Cardiac septum (tissue), 1 donor: ENCODE results near the gene TSPAN15. TPM values are rescaled to one million over a fixed set of nuclear protein-coding genes. Genes with fewer than 3 reads are reported as not detected.
"Not testable (repeated sequence)": the region's sequence is repeated elsewhere in the genome, so short reads cannot be mapped to it uniquely, and the experiment has no call there.

Source experiments
- DNase-seq: peaks from one replicate; pipeline ENCODE4 v3.0.0-alpha.2; 2020; ENCODE audit warnings: low spot score
- intact Hi-C: fragments of 100-400 bp; cut with DNase I; formaldehyde crosslinking; loops from one replicate; pipeline ENCODE4 v1.14.0; 2022
- total RNA-seq: library from RNA; stranded (reverse); fragmentation: NEBNext Ultra II Directional; extraction: Animal tissue kit (Norgen Biotek cat#: 25700); gene quantifications from one replicate; pipeline ENCODE4 v1.2.1, GENCODE V29; 2021
- donor health status: DM: no; HTN: no; CAD: no.

The TSPAN15 gene
- total RNA-seq, 1 donor from 2014 or later: 6.9 TPM

DNA sequence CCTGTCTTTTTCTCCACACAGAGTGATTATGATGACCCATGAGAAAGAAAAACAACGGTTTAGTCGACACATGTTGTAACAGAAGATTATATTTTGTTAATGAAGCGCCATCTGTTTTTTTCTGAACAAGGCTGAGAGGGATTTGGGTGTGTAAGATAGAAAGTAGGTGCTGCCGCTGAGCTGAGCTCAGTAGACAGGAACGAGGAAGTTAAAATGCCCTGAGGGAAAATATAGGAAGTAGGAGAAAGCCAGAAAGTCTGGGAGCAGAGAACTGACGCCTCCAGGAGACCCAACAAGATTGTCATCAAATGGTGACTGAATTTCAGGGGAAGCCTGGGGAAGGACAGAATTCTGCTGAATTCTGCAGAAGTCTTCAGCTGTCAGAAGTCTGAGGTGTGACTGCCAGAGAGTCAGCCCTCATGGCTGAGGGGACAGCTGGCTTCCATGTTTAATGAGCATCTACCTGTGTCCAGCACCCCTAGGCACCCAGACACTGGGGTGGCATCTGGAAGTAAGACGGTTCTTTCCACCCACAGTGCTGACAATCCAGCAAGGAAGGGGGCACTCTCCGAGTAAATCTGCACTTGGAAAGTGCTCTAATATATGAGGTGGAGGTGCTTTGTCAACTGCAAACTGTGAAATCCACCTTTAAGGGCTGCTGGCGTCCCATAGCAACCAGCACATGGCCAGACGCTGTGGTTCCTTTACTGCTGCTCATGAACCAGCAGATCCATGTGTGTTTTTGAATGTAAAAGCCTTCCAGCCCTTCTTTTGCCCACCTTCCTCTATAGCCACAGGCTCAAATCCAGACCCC lies 12.5 kb upstream of the TSPAN15 start:
- intact Hi-C loops: no loop called here

DNA sequence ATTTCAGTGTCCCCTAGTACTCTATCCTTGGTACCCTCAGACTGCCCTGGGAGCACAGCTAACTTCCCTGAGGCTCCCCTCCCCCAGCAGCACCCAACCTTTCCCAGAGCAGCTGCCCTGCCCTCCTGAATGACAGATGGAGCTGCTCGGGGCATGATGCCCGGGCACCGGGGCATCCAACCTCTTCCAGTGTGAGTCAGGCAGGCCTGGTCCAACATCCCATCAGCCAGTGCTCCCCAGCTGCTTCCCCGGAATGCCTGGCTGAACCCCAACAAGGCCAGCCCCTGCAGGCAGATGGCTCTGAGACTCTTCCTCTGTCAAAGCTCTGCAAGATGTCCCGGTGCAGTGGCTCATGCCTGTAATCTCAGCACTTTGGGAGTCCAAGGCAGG lies 11.9 kb upstream of the TSPAN15 start:
- intact Hi-C loops: no loop called here

More for the DNA sequence above, 12.5 kb upstream of the TSPAN15 start:
- DNase-seq: no peak

DNA sequence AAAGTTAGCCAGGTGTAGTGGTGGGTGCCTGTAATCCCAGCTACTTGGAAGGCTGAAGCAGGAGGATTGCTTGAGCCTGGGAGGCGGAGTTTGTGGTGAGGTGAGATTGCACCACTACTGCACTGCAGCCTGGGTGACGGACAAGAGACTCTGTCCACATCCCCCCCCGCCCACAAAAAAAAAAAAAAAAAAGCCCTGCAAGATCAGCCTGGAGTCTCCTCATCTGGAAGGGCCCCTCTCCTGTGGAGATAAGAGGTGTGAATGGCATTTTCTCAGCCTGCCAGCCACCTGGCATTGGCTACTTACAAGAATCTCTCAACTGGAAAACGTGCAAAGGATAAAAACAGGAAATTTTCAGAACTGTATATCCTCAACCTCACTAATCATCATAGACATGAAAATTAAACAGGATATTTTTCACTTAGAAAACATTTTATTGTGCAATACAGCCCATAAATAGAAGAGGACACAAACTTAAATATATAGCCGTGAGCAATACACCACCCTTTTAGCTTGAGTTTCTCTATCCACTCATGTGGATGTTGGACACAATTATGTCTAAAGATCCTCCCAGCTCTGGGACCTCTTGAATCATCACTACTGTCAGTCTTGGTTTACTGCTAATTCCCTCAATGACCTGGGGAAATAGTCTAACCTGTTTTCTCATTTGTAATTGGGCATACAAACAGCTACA lies 11.3 kb upstream of the TSPAN15 start:
- DNase-seq: no peak
- intact Hi-C loops: no loop called here

More for the DNA sequence above, 11.9 kb upstream of the TSPAN15 start:
- DNase-seq: no peak

DNA sequence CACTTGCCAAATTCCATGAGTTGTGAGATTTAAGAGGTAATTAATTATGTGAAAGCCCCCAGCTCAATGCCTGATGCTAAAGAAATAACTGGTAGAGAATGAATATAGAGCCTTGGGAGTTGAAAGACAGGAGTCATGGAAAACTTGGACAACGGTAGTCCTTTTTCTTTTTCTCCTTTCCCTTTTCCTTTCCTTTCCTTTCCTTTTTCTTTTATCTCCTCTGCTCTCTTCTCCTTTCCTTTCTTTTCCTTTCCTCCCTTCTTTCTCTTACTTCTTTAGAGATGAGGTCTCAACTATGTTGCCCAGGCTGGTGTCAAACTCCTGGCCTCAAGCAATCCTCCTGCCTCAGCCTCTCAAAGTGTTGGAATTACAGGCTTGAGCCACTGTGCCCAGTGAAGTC lies 7.9 kb upstream of the TSPAN15 start:
- DNase-seq: no peak

DNA sequence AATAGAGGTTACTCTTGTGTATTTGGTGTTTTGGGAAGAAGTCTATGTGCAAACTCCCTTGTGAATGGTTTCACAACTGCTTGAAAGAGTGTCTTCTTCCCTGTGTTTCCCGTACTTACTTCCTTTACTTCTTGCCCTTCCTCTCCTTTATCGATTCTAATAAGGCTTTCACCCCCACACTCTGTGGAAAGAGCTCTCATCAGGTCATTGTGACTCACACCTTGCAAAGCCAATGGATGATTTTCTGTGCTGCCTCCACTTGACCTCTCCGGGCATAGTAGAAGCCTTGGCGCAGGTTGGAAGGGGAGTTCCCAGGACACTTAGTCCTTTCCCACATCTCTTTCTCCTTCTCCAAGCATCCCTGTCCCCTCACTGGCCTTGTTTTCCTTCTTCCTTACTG lies 6.2 kb upstream of the TSPAN15 start:
- no peak for DNase-seq
- intact Hi-C loops: no loop called here

More for the DNA sequence above, 7.9 kb upstream of the TSPAN15 start:
- intact Hi-C loops: no loop called here

DNA sequence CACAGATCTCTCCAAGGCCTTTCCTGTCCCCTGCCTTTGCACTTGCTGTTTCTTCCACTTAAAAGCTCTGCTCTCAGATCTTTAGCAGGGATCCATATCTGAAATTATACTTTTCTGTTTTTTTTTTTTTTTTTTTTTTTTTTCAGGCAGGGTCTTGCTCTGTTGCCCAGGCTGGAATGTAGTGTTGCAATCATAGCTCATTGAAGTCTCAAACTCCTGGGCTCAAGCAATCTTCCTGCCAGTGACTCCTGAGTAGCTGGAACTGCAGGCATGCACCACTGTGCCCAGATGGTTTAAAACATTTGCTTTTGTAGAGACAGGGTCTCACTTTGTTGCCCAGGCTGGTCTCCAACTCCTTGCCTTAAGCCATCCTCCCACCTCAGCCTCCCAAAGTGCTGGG lies 5.0 kb upstream of the TSPAN15 start:
- DNase-seq: no peak
- intact Hi-C loops: no loop called here

DNA sequence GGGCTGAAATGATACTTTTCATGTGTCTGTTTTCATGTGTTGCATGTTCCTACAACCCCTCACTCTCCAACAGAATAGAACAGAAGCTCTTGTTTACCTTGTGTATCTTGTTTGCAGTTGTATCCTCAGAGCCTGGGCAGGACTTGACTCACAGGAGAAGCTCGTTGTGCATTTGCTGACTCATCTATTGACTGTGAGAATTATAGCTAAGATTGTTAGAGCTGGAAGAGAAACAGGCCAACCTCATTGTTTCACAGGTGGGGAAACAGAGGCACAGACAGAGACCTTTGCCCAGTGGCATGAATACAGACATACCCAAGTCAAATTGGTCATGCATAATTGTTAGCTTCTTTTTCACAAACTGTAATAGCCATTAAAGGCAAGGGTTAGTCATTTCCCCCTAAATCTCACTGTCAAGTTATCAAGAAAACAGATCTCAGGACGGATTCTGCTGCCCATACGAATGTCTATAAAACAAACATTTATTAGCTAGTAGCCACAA lies 4.6 kb upstream of the TSPAN15 start:
- intact Hi-C loops: no loop called here
- no peak for DNase-seq

DNA sequence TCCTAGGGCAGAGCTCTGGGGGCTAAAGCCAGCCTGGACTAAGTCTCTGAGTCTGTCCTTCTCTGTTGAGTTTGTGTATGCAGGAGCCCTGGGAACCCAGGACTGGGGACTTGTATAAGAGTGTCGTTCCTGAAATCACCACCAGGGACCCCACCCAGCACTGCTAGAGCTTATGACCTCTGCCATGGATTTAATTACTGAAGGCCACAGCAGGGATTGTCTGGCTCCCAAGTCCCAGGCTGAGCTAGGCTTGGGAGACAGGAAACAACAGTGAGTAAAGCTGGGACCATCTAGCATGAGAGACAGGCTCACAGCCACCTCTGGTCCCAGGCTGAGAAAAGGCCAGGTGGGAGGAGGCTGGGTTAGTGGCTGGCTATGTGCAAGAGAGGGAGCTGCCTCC lies 1.4 kb upstream of the TSPAN15 start:
- DNase-seq: no peak
- intact Hi-C loops: no loop called here

DNA sequence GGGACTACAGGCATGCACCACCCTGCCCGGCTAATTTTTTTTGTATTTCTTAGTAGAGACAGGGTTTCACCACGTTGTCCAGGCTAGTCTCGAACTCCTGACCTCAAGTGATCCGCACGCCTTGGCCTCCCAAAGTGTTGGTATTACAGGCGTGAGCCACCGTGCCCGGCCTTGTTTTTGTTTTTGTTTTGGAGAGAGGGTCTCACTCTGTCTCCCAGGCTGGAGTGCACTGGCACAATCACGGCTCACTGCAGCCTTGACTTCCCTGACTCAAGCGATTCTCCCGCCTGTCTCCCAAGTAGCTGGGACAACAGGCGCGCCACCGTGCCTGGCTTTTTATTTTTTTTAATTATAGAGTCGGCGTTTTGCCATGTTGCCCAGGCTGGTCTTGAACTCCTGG lies 870 bp upstream of the TSPAN15 start:
- DNase-seq, intact Hi-C loops: not testable (repeated sequence)

DNA sequence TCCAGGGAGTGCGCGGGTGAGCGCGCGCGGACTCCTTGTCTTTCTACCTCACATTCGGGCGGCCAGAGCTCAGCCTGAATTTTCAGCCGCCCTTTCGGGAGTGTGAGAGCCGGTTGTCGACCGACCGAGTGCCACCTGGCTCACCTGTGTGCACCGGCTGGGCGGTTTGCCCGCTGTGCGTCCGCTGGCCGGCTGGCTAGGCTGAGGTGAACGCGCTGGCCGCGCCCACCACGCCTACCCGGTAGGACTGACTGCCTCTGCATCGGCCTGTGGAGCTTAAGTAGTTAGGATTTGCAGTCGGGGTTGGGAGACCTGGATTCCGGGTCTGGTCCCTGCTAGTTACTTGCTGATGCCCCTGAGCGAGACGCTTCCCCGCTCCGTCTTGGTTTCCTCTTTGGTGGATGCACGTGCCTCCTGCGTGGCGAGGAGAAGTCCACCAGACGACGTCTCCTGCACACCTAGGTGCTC lies 553 bp downstream of the TSPAN15 start:
- intact Hi-C loops: no loop called here
- DNase-seq: no peak

DNA sequence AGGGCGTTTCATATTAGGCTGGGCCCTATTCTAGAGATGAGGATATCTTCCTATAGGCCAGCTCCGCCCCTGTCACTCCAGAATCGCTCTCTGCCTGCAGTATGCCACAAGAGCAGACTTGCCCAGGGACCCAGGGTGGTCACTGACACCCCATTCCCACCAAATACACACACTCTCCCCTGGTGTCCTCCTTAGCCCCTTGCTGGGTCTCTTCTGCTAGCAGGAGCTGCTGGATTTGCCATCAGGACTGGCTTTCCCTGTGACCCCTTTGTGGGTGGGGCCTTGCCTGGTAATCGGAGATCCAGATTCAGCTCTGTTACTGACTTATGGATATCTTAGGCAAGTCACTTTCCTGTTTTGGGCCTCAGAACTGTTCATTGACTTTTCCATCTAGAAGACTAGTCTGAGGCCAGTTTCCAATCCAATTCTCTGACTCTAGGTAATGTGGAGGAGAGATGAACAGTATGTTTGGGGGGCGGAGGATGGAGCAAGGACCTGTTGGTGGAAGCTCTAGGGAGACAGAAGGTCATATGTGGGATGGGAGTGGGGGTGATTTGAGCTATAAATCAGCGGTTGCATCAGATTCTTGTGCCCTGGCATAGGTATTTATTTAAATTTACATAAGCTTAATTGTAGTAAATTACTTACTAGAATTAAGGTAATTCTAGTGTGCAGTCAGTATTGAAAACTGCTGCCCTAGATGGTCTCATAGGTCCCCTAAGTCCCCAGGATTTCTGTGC lies 1.6 kb downstream of the TSPAN15 start:
- no peak for DNase-seq
- intact Hi-C loops: no loop called here

DNA sequence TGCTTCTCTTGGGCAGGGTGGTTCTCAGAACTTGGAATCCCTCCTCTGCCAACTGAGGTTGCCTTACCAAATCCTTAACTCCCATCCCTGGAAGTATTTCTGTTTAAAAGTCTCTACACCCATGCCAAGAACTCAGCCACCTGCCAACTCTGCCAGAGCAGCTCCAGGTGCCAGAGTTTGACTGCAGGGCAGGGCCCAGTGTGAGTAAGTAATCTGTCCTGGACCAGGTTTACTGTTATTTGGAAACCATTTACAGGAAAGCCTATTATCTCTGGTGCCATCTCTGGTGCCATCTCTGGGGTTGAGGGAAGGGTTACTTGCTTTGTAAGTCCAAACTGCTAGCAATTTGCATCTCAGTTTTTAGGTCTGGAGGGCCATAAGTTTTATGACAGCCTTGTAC lies 2.5 kb downstream of the TSPAN15 start:
- DNase-seq: no peak
- intact Hi-C loops: no loop called here

DNA sequence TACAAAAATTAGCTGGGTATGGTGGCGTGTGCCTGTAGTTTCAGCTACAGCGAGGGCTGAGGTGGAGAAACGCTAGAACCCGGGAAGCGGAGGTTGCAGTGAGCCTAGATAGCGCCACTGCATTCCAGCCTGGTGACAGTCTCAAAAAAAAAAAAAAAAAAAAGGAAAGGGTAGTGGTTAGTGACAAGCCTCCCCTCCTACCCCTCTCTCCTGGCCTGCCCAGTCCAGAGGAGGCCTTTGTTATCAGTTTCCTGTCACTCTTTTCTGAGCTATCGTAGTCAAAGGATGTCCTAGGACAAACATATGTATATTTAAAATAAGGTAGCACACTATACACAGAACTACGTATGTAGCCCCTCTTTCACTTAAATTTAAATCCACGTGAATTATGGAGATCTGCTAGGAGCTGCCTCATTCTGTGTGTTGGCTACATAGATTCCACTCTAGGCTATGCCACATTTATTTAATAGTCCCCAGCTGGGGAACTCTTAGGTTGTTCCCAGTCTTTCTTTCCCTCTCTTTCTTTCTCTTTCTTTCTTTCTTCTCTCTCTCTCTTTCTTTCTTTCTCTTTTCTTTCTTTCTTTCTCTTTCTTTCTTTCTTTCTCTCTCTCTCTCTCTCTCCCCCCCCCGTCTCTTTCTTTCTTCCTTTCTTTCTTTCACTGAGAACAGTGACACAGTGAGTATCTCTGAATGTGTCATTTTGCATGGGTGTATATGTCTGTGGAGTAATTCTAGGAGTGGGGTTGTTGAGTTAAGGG lies 3.9 kb downstream of the TSPAN15 start:
- intact Hi-C loops: no loop called here
- DNase-seq: no peak

DNA sequence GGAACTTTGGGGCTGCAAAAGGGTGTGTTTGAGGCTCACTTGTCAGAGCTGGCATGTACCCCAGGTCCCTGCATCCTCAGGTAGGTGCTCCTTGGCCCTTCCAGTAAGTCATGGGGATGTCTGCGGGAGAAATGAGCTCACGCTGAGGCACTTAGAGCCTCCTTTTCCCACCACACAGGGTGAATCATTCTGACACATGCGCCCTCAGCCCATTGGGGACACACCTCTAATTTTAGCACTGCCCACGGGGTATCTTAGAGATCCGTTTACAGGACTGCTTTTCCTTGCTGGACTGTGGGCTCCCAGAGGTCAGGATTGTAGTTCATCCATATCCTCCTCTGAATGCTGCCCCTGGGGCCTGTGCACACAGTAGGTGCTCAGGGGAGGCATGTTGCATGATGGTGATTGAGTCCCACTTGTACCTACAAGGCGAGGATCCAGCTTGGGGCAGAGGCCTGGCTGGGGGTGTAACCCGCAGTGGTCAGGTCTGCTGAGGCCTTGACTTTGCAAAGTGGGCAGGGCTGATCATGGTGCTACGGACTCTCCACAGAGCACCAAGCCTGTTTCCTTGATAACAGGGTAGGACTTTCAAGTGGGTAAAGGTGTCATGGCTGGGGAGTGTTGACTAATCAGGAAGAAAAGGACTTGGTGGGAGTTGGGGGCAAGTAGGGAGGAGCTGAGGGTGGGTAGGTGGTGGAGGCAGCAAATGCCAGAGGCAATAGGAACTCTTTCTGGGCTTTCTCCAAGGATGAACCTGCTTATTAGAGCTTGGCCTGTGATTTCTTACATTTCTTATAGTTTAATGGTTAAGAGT lies 5.8 kb downstream of the TSPAN15 start:
- intact Hi-C loops: no loop called here
- no peak for DNase-seq

DNA sequence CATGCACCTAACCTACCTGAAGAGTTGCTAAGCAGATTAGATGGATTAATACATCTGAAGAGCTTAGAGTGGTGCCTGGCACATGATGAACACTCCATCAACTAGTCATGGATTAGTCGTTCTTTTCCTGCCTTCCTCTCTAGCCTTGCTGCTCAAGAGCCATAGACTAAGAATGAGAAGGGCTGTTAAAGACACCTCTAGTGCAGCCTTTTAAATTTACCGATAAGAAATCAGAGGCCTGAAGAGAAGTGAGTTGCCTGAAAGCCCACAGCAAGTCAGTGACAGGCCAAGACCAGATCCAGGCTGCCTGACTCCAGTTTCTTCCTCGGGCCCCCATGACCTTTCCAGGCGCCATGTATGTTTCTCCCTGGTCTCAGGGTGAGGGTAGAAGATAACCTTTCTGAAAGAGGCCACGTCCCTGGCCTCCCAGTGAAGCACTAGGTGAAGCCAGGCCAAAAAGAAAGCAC lies 6.5 kb downstream of the TSPAN15 start:
- intact Hi-C loops: no loop called here

DNA sequence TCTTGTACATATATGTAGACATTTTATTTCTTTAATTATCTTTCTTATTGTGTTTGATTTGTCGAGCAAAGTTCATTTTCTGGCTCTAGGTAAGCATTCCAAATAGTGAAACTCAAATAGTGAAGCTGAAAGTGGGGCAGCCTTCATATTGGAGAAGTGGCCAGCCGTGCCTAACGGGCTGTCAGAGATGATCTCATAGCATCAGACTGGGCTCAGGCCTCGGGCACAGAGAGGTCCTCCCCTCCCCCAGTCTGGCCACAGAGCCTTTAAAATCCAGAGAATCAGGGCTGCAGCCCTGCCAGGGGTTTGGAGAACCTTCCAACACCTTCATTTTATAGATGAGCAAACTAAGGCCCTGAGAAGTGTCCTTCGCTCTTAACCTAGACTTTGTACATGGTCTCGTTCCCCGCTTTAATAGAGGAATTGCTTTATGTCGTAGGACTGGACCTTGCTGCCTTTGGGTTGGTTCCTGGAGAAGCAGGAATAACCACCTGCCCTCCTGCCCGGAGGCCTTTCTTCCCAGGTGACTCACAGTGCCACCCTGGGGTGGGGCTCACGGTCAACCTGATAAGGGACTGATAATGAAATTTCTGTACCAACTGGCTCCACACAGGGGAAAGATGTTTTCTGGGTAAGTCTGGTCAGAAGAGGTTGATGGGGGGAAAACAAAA lies 7.3 kb downstream of the TSPAN15 start:
- DNase-seq: no peak
- intact Hi-C loops: no loop called here

More for the DNA sequence above, 6.5 kb downstream of the TSPAN15 start:
- no peak for DNase-seq

DNA sequence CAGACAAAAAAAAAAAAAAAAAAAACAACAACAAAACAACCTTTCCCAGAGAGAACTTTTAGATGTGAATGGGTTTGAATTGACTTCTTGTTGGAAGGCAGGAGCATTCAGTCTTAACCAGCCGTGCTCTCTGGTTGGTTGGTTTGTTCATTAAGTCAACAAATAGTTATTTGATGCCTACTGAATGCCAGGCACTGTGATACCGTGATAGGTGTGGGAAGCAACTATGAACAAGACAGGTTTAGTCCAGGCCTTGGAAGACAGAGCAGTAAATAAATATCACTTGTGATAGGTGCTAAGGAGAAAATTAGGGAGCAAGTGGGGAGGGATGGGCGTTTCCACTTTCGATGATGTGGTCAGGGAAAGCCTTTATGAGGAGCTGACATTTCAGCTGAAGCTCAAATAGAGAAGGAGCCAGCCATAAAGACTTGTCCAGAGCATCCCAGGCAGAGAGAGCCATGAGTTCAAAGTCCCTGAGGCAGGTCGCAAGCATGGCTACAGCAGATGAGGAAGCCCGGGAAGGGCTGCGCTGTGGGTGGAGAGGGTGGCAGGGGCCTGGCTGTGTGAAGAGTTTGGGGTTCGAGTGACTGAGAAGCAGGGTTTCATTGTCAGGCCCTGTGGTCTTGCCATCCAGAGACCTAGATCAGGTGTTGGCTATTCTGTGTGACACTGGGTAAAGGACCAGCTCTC lies 8.0 kb downstream of the TSPAN15 start:
- intact Hi-C loops: no loop called here
- no peak for DNase-seq
